K562 (cell line): ENCODE results near the gene PEAR1. TPM values are rescaled to one million over a fixed set of nuclear protein-coding genes. Genes with fewer than 3 reads are reported as not detected.

Experiments used
- ADNP ChIP-seq: fragments of 200-800 bp; sonication (Bioruptor generic); IDR thresholded peaks from 2 replicates; pipeline ENCODE4 v1.6.1; 2016; ENCODE audit warnings: missing genetic modification characterization, missing compliant biosample characterization
- ARID3A ChIP-seq: IDR thresholded peaks from 2 replicates; pipeline ENCODE4 v1.6.1; 2012; ENCODE audit warnings: low read depth, low read length, improper control_type of control experiment, borderline replicate concordance
- BACH1 ChIP-seq: fragments of 200-800 bp; sonication (Bioruptor generic); IDR thresholded peaks from 2 replicates; pipeline ENCODE4 v1.6.1; 2016; ENCODE audit warnings: missing genetic modification characterization, missing compliant biosample characterization
- BRD9 ChIP-seq: fragments of 450-650 bp; IDR thresholded peaks from 2 replicates; pipeline ENCODE4 v1.6.1; 2018; ENCODE audit warnings: low read depth; ENCODE audit not compliant: partially characterized antibody
- CBFA2T2 ChIP-seq: fragments of 450-650 bp; conservative IDR thresholded peaks from 2 replicates; pipeline ENCODE4 v1.6.1; 2017; ENCODE audit warnings: mild to moderate bottlenecking
- CBFB ChIP-seq: sonication (generic); formaldehyde crosslinking; IDR thresholded peaks from 2 replicates; pipeline ENCODE4 v1.4.0; 2020; ENCODE audit warnings: mild to moderate bottlenecking, missing genetic modification reagents
- CREB1 ChIP-seq, 2 experiments: sonication (generic) in 1 of 2; formaldehyde crosslinking in 1 of 2; IDR thresholded peaks; 2 replicates each; pipeline versions ENCODE4 v1.6.1 to v1.8.0; 2012 to 2022; ENCODE audit warnings: inconsistent platforms in 1 of 2, mild to moderate bottlenecking in 1 of 2, missing genetic modification reagents in 1 of 2, moderate library complexity in 1 of 2
- E2F3 ChIP-seq: fragments of 250-450 bp; sonication (Bioruptor Pico); IDR thresholded peaks from 2 replicates; pipeline ENCODE4 v1.4.0; 2020; ENCODE audit warnings: mild to moderate bottlenecking
- FOXM1 ChIP-seq, 2 experiments: fragments of 450-650 bp in 1 of 2; sonication (generic) in 1 of 2; formaldehyde crosslinking in 1 of 2; IDR thresholded peaks; 2 replicates each; pipeline versions ENCODE4 v1.6.1 to v1.9.0; 2017 to 2022; ENCODE audit warnings: low read depth in 2 of 2, mild to moderate bottlenecking in 2 of 2, missing genetic modification reagents in 1 of 2, moderate library complexity in 1 of 2
- FUS ChIP-seq: fragments of 200-400 bp; formaldehyde crosslinking; optimal IDR thresholded peaks from 2 replicates; pipeline ENCODE3; 2017; ENCODE audit warnings: low read depth, low read length
- HDAC6 ChIP-seq: IDR thresholded peaks from 2 replicates; pipeline ENCODE4 v1.6.1; 2012; ENCODE audit warnings: low read depth, mild to moderate bottlenecking, control low read depth, inconsistent platforms, low read length, moderate library complexity
- HNRNPUL1 ChIP-seq: fragments of 200-400 bp; formaldehyde crosslinking; IDR thresholded peaks from 2 replicates; pipeline ENCODE4 v1.6.1; 2017; ENCODE audit warnings: low read length
- HOXB6 ChIP-seq: fragments of 250-450 bp; sonication (Bioruptor Pico); IDR thresholded peaks from 2 replicates; pipeline ENCODE4 v1.5.1; 2022; ENCODE audit warnings: mild to moderate bottlenecking, borderline replicate concordance
- IRF9 ChIP-seq: fragments of 450-650 bp; IDR thresholded peaks from 2 replicates; pipeline ENCODE4 v1.6.1; 2016; ENCODE audit warnings: missing biosample characterization, missing genetic modification characterization
- KLF13 ChIP-seq: fragments of 450-650 bp; IDR thresholded peaks from 2 replicates; pipeline ENCODE4 v1.6.1; 2016; ENCODE audit warnings: missing genetic modification characterization, low read depth, mild to moderate bottlenecking, missing compliant biosample characterization, moderate library complexity, borderline replicate concordance
- L3MBTL2 ChIP-seq: fragments of 450-650 bp; IDR thresholded peaks from 2 replicates; pipeline ENCODE4 v1.6.1; 2016; ENCODE audit warnings: mild to moderate bottlenecking, moderate library complexity
- PHF20 ChIP-seq: fragments of 450-650 bp; IDR thresholded peaks from 2 replicates; pipeline ENCODE4 v1.6.1; 2018; ENCODE audit not compliant: partially characterized antibody
- RBM14 ChIP-seq: fragments of 200-400 bp; formaldehyde crosslinking; IDR thresholded peaks from 2 replicates; pipeline ENCODE4 v1.6.1; 2018; ENCODE audit warnings: low read depth, mild to moderate bottlenecking, low read length, moderate library complexity, borderline replicate concordance; ENCODE audit not compliant: insufficient read depth
- SAP30 ChIP-seq: fragments of 200-600 bp; sonication (generic); IDR thresholded peaks from 2 replicates; pipeline ENCODE4 v1.6.1; 2012; ENCODE audit warnings: borderline replicate concordance, low read depth, mild to moderate bottlenecking, moderate library complexity, low read length, control low read depth, inconsistent platforms; ENCODE audit not compliant: insufficient read depth, poor library complexity, severe bottlenecking
- SNIP1 ChIP-seq: fragments of 450-650 bp; IDR thresholded peaks from 2 replicates; pipeline ENCODE4 v1.7.1; 2017; ENCODE audit warnings: low read depth, mild to moderate bottlenecking
- SP2 ChIP-seq: IDR thresholded peaks from 2 replicates; pipeline ENCODE4 v1.6.1; 2011; ENCODE audit warnings: mild to moderate bottlenecking, low read depth, low read length, moderate library complexity; ENCODE audit not compliant: poor library complexity, severe bottlenecking; ENCODE audit errors: extremely low read depth
- SRSF9 ChIP-seq: fragments of 200-400 bp; formaldehyde crosslinking; IDR thresholded peaks from 2 replicates; pipeline ENCODE4 v1.6.1; 2017; ENCODE audit warnings: low read depth, low read length, borderline replicate concordance
- STAT5B ChIP-seq: fragments of 250-450 bp; sonication (Bioruptor Pico); IDR thresholded peaks from 2 replicates; pipeline ENCODE4 v1.8.0; 2021; ENCODE audit warnings: mild to moderate bottlenecking, inconsistent platforms
- ZBTB8A ChIP-seq: fragments of 450-650 bp; IDR thresholded peaks from 2 replicates; pipeline ENCODE4 v1.6.1; 2018; ENCODE audit warnings: mild to moderate bottlenecking, moderate library complexity; ENCODE audit not compliant: partially characterized antibody
- ZEB2 ChIP-seq: fragments of 450-650 bp; IDR thresholded peaks from 2 replicates; pipeline ENCODE4 v1.6.1; 2016
- ZNF165 ChIP-seq: fragments of 250-450 bp; sonication (Bioruptor Pico); IDR thresholded peaks from 2 replicates; pipeline ENCODE4 v1.4.0; 2020; ENCODE audit warnings: borderline replicate concordance
- ZNF197 ChIP-seq: fragments of 200-800 bp; sonication (Bioruptor generic); IDR thresholded peaks from 2 replicates; pipeline ENCODE4 v1.6.1; 2016; ENCODE audit warnings: low read depth, missing genetic modification characterization, missing compliant biosample characterization
- ZNF384 ChIP-seq: IDR thresholded peaks from 2 replicates; pipeline ENCODE4 v1.6.1; 2012; ENCODE audit warnings: low read depth, low read length, improper control_type of control experiment
- polyA plus RNA-seq, 8 experiments: library from polyadenylated mRNA; depleted of rRNA in 4 of 8; stranded (reverse) in 5 of 8; unstranded in 3 of 8; fragments of >200 nt; fragmentation: Nextera tagmentation in 2 of 8; fragmentation: Illumina TruSeq in 1 of 8; extraction: Ambion mirVana in 2 of 8; extraction: Trizol in 1 of 8; gene quantifications; 2 replicates each; pipeline versions ENCODE4 v1.2.1 to v1.2.3, GENCODE V29; 2011 to 2014; ENCODE audit warnings: inconsistent platforms in 1 of 8, missing spikeins in 1 of 8
- total RNA-seq, 7 experiments: library from RNA; depleted of rRNA in 6 of 7; stranded (reverse); fragments of >200 nt in 6 of 7; fragmentation: Illumina TruSeq in 2 of 7; extraction: Trizol in 2 of 7; gene quantifications; 2 replicates each; pipeline versions ENCODE4 v1.2.1 to v1.2.3, GENCODE V29; 2011 to 2021; ENCODE audit warnings: low replicate concordance in 1 of 7

Gene PEAR1
- total and polyA plus RNA-seq, 9 of the 15 experiments (the other 6 are each of a cell fraction or from before 2014, with no cell fraction given), result 0.87 to 13.9 (median 6.1) TPM

GRCh38 chr1:156958247-156958714 is 64.8 kb downstream of the PEAR1 start (continued):
- no peak for TF ChIP-seq SAP30
- no peak for TF ChIP-seq HOXB6 (CRISPR knock-in tag)
- no peak for TF ChIP-seq HNRNPUL1
- peak; percentile 96 for TF ChIP-seq ZEB2
- TF ChIP-seq BRD9, result no peak
- TF ChIP-seq SRSF9, result no peak
- TF ChIP-seq IRF9, result no peak; the same call in 1 of the 2 replicates
- TF ChIP-seq PHF20, result no peak
- no peak for TF ChIP-seq ADNP
- no peak for TF ChIP-seq ARID3A
- TF ChIP-seq ZNF197 (CRISPR knock-in tag), result peak; percentile 92; the same call in 1 of the 2 replicates
- TF ChIP-seq HDAC6, result no peak
- peak; percentile 98 for TF ChIP-seq CBFA2T2
- no peak for TF ChIP-seq STAT5B (CRISPR knock-in tag)
- peak; percentile 83 for TF ChIP-seq CBFB (CRISPR knock-in tag)
- TF ChIP-seq BACH1 (tag), result peak; percentile 77
- no peak for TF ChIP-seq SNIP1
- TF ChIP-seq L3MBTL2, result peak; percentile 26; the same call in 1 of the 2 replicates
- no peak for TF ChIP-seq SP2
- no peak for TF ChIP-seq ZBTB8A
- TF ChIP-seq ZNF384, result no peak
- no peak for TF ChIP-seq FUS
- TF ChIP-seq KLF13 (tag), result no peak
- TF ChIP-seq FOXM1 (IDR thresholded peaks at IDR 0.05; ENCODE audit: low read depth), result peak; percentile 91
- TF ChIP-seq FOXM1 (CRISPR knock-in tag; IDR thresholded peaks at IDR 0.05; ENCODE audit: low read depth), result no peak
- no peak for TF ChIP-seq ZNF165 (CRISPR knock-in tag)
- no peak for TF ChIP-seq E2F3 (CRISPR knock-in tag)
- peak; percentile 58; the same call in 1 of the 2 replicates for TF ChIP-seq CREB1 (IDR thresholded peaks at IDR 0.05)
- no peak for TF ChIP-seq CREB1 (CRISPR knock-in tag; IDR thresholded peaks at IDR 0.05)
- TF ChIP-seq RBM14, result no peak
